ENCODE data around the gene GDNF.
"Not testable (repeated sequence)": the region's sequence is repeated elsewhere in the genome, so short reads cannot be mapped to it uniquely, and the experiment has no call there.

The GDNF gene

GRCh38 chr5:37814699-37815098 is 25.1 kb downstream of the GDNF start:
- FAIRE-seq, result no peak

GRCh38 chr5:37812365-37812764 is 27.5 kb downstream of the GDNF start:
- FAIRE-seq, result no peak

- no peak for FAIRE-seq
Observed at GRCh38 chr5:37811866-37812265, 28.0 kb downstream of the GDNF start.

- no peak for FAIRE-seq
Observed at GRCh38 chr5:37810311-37810710, 29.5 kb downstream of the GDNF start.

- FAIRE-seq, result no peak
Observed at GRCh38 chr5:37808945-37809344, 30.9 kb downstream of the GDNF start.

- FAIRE-seq, result no peak
Observed at GRCh38 chr5:37807621-37808301, 32.1 kb downstream of the GDNF start.

- no peak for FAIRE-seq
Observed at GRCh38 chr5:37807015-37807414, 32.8 kb downstream of the GDNF start.

GRCh38 chr5:37806476-37806875 is 33.4 kb downstream of the GDNF start:
- FAIRE-seq, result no peak

GRCh38 chr5:37806016-37806415 is 33.8 kb downstream of the GDNF start:
- FAIRE-seq, result no peak

- no peak for FAIRE-seq
Observed at GRCh38 chr5:37804401-37804800, 35.4 kb downstream of the GDNF start.

- no peak for FAIRE-seq
Observed at GRCh38 chr5:37803487-37803886, 36.4 kb downstream of the GDNF start.

GRCh38 chr5:37801521-37801920 is 38.3 kb downstream of the GDNF start:
- no peak for FAIRE-seq

GRCh38 chr5:37799865-37800421 is 39.9 kb downstream of the GDNF start:
- no peak for FAIRE-seq

GRCh38 chr5:37796435-37796834 is 43.4 kb downstream of the GDNF start:
- not testable (repeated sequence) for FAIRE-seq

GRCh38 chr5:37795292-37795691 is 44.5 kb downstream of the GDNF start:
- FAIRE-seq, result not testable (repeated sequence)

- no peak for FAIRE-seq
Observed at GRCh38 chr5:37792975-37793631, 46.7 kb downstream of the GDNF start.

GRCh38 chr5:37791321-37791720 is 48.5 kb downstream of the GDNF start:
- FAIRE-seq, result no peak

- no peak for FAIRE-seq
Observed at GRCh38 chr5:37789991-37790390, 49.9 kb downstream of the GDNF start.

GRCh38 chr5:37787742-37788141 is 52.1 kb downstream of the GDNF start:
- FAIRE-seq, result no peak

GRCh38 chr5:37786862-37787519 is 52.9 kb downstream of the GDNF start:
- FAIRE-seq, result no peak

GRCh38 chr5:37786416-37786815 is 53.4 kb downstream of the GDNF start:
- FAIRE-seq, result no peak

GRCh38 chr5:37781409-37781808 is 58.4 kb downstream of the GDNF start:
- FAIRE-seq, result not testable (repeated sequence)

GRCh38 chr5:37777432-37778130 is 62.3 kb downstream of the GDNF start:
- no peak for FAIRE-seq

Measured in islet of Langerhans (tissue), 1 donor.